IMR-90 (cell line): ENCODE data around the gene CD2. TPM values are rescaled to one million over a fixed set of nuclear protein-coding genes. Genes with fewer than 3 reads are reported as not detected.

Experiments used
- ATAC-seq: fragments of 200-7000 bp; cut with Tn5 transposase; 2 replicates; pipeline ENCODE4 v1.9.1; 2020; ENCODE audit warnings: low read depth, mild to moderate bottlenecking, moderate library complexity
- BruUV-seq: library from RNA; stranded (reverse); fragments of 400-500 nt; replicated peaks from 2 replicates; lab custom pipeline; 2021; lab: Mats Ljungman, UMichigan
- CTCF ChIA-PET: fragments of 300-600 bp; formaldehyde crosslinking; extraction: SDS; loops from one replicate; lab custom pipeline; 2021; ENCODE audit warnings: antibody characterized with exemption; lab: Yijun Ruan, JAX
- POLR2A ChIA-PET: fragments of 300-600 bp; sonication (Branson Sonifier 250); formaldehyde crosslinking; loops from one replicate; lab custom pipeline; 2022; ENCODE audit warnings: antibody characterized with exemption; ENCODE audit not compliant: unreplicated experiment; lab: Charles Lee
- DNase-seq: peaks from one replicate; pipeline ENCODE4 v3.0.0; 2013
- H2AFZ ChIP-seq: replicated peaks from 2 replicates; pipeline ENCODE3; 2013; ENCODE audit warnings: low read length, mild to moderate bottlenecking; ENCODE audit not compliant: poor library complexity
- H2AK5ac ChIP-seq: 2 replicates; pipeline ENCODE4 v1.6.1; 2013; ENCODE audit warnings: low read depth, low read length, inconsistent platforms
- H2AK9ac ChIP-seq: replicated peaks from 2 replicates; pipeline ENCODE3; 2013; ENCODE audit warnings: mild to moderate bottlenecking, low read depth, low read length, moderate library complexity; ENCODE audit not compliant: poor library complexity
- H2BK120ac ChIP-seq: 2 replicates; pipeline ENCODE4 v1.6.1; 2013; ENCODE audit warnings: low read depth, low read length, inconsistent platforms
- H2BK15ac ChIP-seq: 3 replicates; pipeline ENCODE4 v1.6.1; 2013; ENCODE audit warnings: low read depth, low read length, inconsistent platforms
- H2BK20ac ChIP-seq: 2 replicates; pipeline ENCODE4 v1.6.1; 2013; ENCODE audit warnings: low read depth, mild to moderate bottlenecking, inconsistent platforms, low read length, moderate library complexity
- H2BK5ac ChIP-seq: 2 replicates; pipeline ENCODE4 v1.6.1; 2013; ENCODE audit warnings: mild to moderate bottlenecking, low read depth, low read length, inconsistent platforms; ENCODE audit not compliant: poor library complexity, severe bottlenecking
- H3K14ac ChIP-seq: replicated peaks from 2 replicates; pipeline ENCODE4 v1.6.1; 2013; ENCODE audit warnings: low read depth, low read length, inconsistent platforms
- H3K18ac ChIP-seq: 2 replicates; pipeline ENCODE4 v1.6.1; 2013; ENCODE audit warnings: low read depth, low read length, control low read depth
- H3K23ac ChIP-seq: 2 replicates; pipeline ENCODE4 v1.6.1; 2013; ENCODE audit warnings: low read depth, low read length, inconsistent platforms
- H3K27ac ChIP-seq: 2 replicates; pipeline ENCODE4 v1.5.1; 2013; ENCODE audit warnings: mild to moderate bottlenecking, control low read depth, low read length; ENCODE audit not compliant: insufficient read depth
- H3K27me3 ChIP-seq: 2 replicates; pipeline ENCODE4 v1.6.1; 2013; ENCODE audit warnings: low read length; ENCODE audit not compliant: control insufficient read depth, insufficient read depth
- H3K36me3 ChIP-seq: 2 replicates; pipeline ENCODE4 v1.6.1; 2013; ENCODE audit warnings: low read length, mixed read lengths; ENCODE audit not compliant: control insufficient read depth, insufficient read depth
- H3K4ac ChIP-seq: 2 replicates; pipeline ENCODE4 v1.6.1; 2013; ENCODE audit warnings: low read depth, low read length, inconsistent platforms
- H3K4me1 ChIP-seq: 2 replicates; pipeline ENCODE4 v1.6.1; 2013; ENCODE audit warnings: low read length, mixed read lengths; ENCODE audit not compliant: control insufficient read depth, insufficient read depth
- H3K4me2 ChIP-seq: 2 replicates; pipeline ENCODE4 v1.6.1; 2013; ENCODE audit warnings: low read depth, mild to moderate bottlenecking, control low read depth, low read length, moderate library complexity
- H3K4me3 ChIP-seq: 2 replicates; pipeline ENCODE4 v1.5.1; 2013; ENCODE audit warnings: low read depth, mild to moderate bottlenecking, control low read depth, low read length, moderate library complexity; ENCODE audit not compliant: insufficient read depth
- H3K56ac ChIP-seq: 2 replicates; pipeline ENCODE4 v1.6.1; 2013; ENCODE audit warnings: low read length, inconsistent platforms; ENCODE audit not compliant: insufficient read depth; ENCODE audit errors: extremely low read depth
- H3K79me1 ChIP-seq, 2 experiments: 2 replicates each; pipeline ENCODE4 v1.6.1; 2013; ENCODE audit warnings: low read length in 2 of 2, inconsistent platforms in 1 of 2, low read depth in 1 of 2
- H3K9ac ChIP-seq: 2 replicates; pipeline ENCODE4 v1.6.1; 2013; ENCODE audit warnings: low read depth, low read length, control low read depth
- H3K9me1 ChIP-seq: 2 replicates; pipeline ENCODE4 v1.6.1; 2013; ENCODE audit warnings: low read length, inconsistent platforms; ENCODE audit not compliant: insufficient read depth
- H3K9me3 ChIP-seq: 2 replicates; pipeline ENCODE4 v1.6.1; 2013; ENCODE audit warnings: low read length; ENCODE audit not compliant: control insufficient read depth, insufficient read depth
- H4K20me1 ChIP-seq: 2 replicates; pipeline ENCODE4 v1.6.1; 2013; ENCODE audit warnings: low read length, inconsistent platforms; ENCODE audit not compliant: insufficient read depth
- H4K5ac ChIP-seq: 2 replicates; pipeline ENCODE4 v1.6.1; 2013; ENCODE audit warnings: mild to moderate bottlenecking, low read depth, low read length, control low read depth
- H4K8ac ChIP-seq, 2 experiments: 2 replicates each; pipeline ENCODE4 v1.6.1; 2013; ENCODE audit warnings: low read depth in 2 of 2, low read length in 2 of 2, control low read depth in 1 of 2, inconsistent platforms in 1 of 2
- H4K91ac ChIP-seq: 2 replicates; pipeline ENCODE4 v1.6.1; 2013; ENCODE audit warnings: low read depth, low read length, inconsistent platforms; ENCODE audit not compliant: insufficient read depth
- NFE2L2 ChIP-seq: fragments of 150-350 bp; IDR thresholded peaks from 2 replicates; pipeline ENCODE4 v1.6.1; 2016; ENCODE audit warnings: low read depth, mild to moderate bottlenecking, low read length
- RCOR1 ChIP-seq: IDR thresholded peaks from 2 replicates; pipeline ENCODE4 v1.6.1; 2012; ENCODE audit warnings: mild to moderate bottlenecking, low read length, improper control_type of control experiment; ENCODE audit not compliant: insufficient replicate concordance
- SMC3 ChIP-seq: fragments of 150-350 bp; IDR thresholded peaks from 2 replicates; pipeline ENCODE4 v1.6.1; 2016; ENCODE audit warnings: low read depth, mild to moderate bottlenecking, antibody characterized with exemption, low read length, moderate library complexity
- WGBS, 2 experiments: methylation state at CpG; one replicate each; pipeline versions ENCODE4 v1.1.5 to v1.1.7; 2013; ENCODE audit warnings: missing lambda C conversion rate in 2 of 2; ENCODE audit not compliant: insufficient read length in 1 of 2; ENCODE audit errors: extremely low coverage in 2 of 2; 5-methylcytosine and 5-hydroxymethylcytosine counted together
- dilution Hi-C: fragments of 300-500 bp; cut with HindIII; formaldehyde crosslinking; loops from one replicate; pipeline ENCODE4 v1.14.3; 2018; ENCODE audit warnings: low sequenced_read_pairs; ENCODE audit not compliant: unreplicated experiment
- in situ Hi-C: fragments of 300-500 bp; cut with MboI; formaldehyde crosslinking; loops from 3 replicates; pipeline ENCODE4 v1.14.3; 2019; ENCODE audit warnings: low sequenced_read_pairs, inconsistent platforms, mixed read lengths
- intact Hi-C: fragments of 100-400 bp; cut with micrococcal nuclease; formaldehyde crosslinking; loops from 2 replicates; pipeline ENCODE4 v1.10.0; 2022
- polyA plus RNA-seq, 3 experiments: library from polyadenylated mRNA; depleted of rRNA; stranded (reverse); fragments of >200 nt; gene quantifications; 2 replicates each; pipeline ENCODE4 v1.2.3, GENCODE V29; 2012; ENCODE audit warnings: low replicate concordance in 1 of 3
- total RNA-seq: library from RNA; depleted of rRNA; stranded (reverse); fragments of >200 nt; gene quantifications from 2 replicates; pipeline ENCODE4 v1.2.3, GENCODE V29; 2012

CD2 gene
- total and polyA plus RNA-seq, 2 of the 4 experiments (the other 2 are of a cell fraction): not detected

DNA sequence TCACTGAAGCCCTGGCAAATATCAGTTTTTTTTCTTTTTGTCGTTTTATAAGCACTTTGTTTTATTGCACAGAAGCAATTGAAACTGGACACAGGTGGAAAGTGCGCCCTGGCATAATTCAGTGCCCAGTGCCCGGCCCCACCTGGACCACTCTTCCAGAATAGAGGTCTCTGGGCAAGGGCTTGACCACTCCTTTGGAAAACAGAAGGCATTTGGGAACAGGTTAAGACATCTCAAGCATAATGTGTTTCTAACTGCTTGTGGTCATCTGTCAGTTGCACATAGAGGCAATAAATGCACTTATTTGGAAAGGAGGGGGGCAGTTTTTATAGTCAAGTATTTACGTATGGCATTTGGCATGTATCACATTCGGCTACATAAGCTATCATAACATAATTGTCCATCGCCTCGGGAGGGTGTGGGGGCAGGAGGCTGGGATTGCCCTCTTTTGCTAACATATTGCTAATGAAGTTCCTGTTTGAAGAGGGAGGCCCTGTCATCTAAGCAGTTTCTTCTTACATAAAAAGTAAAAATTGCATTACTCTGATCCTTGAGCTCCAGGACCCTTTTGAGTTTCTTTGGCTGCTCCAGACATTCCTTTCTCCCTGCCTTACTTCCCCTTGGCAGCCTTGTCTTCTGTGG, 14.7 kb upstream of the CD2 start:
- dilution Hi-C loops: no loop called here
- Histone ChIP-seq H3K27ac (no peak overlapping the region), H2BK5ac (no peak overlapping the region), H3K36me3 (no peaks in the 10 kb centered on the region), H4K91ac (no peak overlapping the region), H2AK9ac (no peak overlapping the region), H2AFZ (no peak overlapping the region), H3K9ac (no peak overlapping the region), H3K4me2 (no peak overlapping the region), H2BK120ac (no peak overlapping the region), H3K23ac (no peak overlapping the region), H3K4me1 (no peaks in the 10 kb centered on the region), H3K4me3 (no peak overlapping the region), H4K5ac (no peak overlapping the region), H3K27me3 (no peaks in the 10 kb centered on the region), H3K79me1 (no peaks in the 10 kb centered on the region), H3K14ac (no peak overlapping the region), H4K20me1 (no peaks in the 10 kb centered on the region), H3K9me3 (peaks cover 21% of the 10 kb centered on the region), H2BK20ac (no peak overlapping the region), H2AK5ac (no peak overlapping the region), H3K56ac (no peak overlapping the region), H2BK15ac (no peak overlapping the region), H3K9me1 (no peaks in the 10 kb centered on the region), H3K4ac (no peak overlapping the region), H3K18ac (no peak overlapping the region), H4K8ac (no peak overlapping the region)
- no TSS peak for BruUV-seq
- CTCF ChIA-PET: no interaction called here
- POLR2A ChIA-PET: no interaction called here
- ATAC-seq: no peak
- 58% methylated on average over 3 of the region's 7 CpGs; no CpG with 5 or more reads in 1 of the 2 experiments for WGBS, 2 experiments
- intact Hi-C loops: loop anchor here (5.0 kb wide), 1 partner anchor 543 kb away; no protein-coding TSS in a partner anchor
- TF ChIP-seq RCOR1: no peak
- no peak for TF ChIP-seq SMC3
- TF ChIP-seq NFE2L2: no peak
- in situ Hi-C loops: loop anchor here (25.0 kb wide), 1 partner anchor 548 kb away; no protein-coding TSS in a partner anchor
- no peak for DNase-seq
